Small intestine (tissue), 7 donors: ENCODE data around the gene AACS. TPM values are rescaled to one million over a fixed set of nuclear protein-coding genes. Genes with fewer than 3 reads are reported as not detected.

Source experiments
- DNase-seq, 2 donors: peaks; one replicate each; pipeline versions ENCODE4 v3.0.0 to v3.0.0-alpha.2; 2013
- FAIRE-seq: peaks from 2 replicates; lab custom pipeline; 2012; peaks lifted over from hg19 to GRCh38; lab: Jason Lieb, UNC
- H3K27ac ChIP-seq, 3 donors: one replicate each; pipeline ENCODE4 v1.5.1; 2013; ENCODE audit warnings: low read length in 2 of 3, mild to moderate bottlenecking in 2 of 3, control low read depth in 1 of 3, inconsistent platforms in 1 of 3, low read depth in 1 of 3, moderate library complexity in 1 of 3
- H3K27me3 ChIP-seq, 3 donors: one replicate each; pipeline ENCODE4 v1.6.1; 2013; ENCODE audit warnings: low read length in 3 of 3, inconsistent platforms in 1 of 3; ENCODE audit not compliant: control insufficient read depth in 3 of 3, insufficient read depth in 3 of 3
- H3K36me3 ChIP-seq, 3 donors: one replicate each; pipeline ENCODE4 v1.6.1; 2013; ENCODE audit warnings: low read length in 3 of 3, inconsistent platforms in 1 of 3, low read depth in 1 of 3, mild to moderate bottlenecking in 1 of 3, moderate library complexity in 1 of 3; ENCODE audit not compliant: control insufficient read depth in 3 of 3, insufficient read depth in 2 of 3
- H3K4me1 ChIP-seq, 3 donors: one replicate each; pipeline ENCODE4 v1.6.1; 2013; ENCODE audit warnings: low read length in 2 of 3, inconsistent platforms in 1 of 3, low read depth in 1 of 3, mild to moderate bottlenecking in 1 of 3, moderate library complexity in 1 of 3; ENCODE audit not compliant: control insufficient read depth in 3 of 3, insufficient read depth in 2 of 3
- H3K4me3 ChIP-seq, 3 donors: one replicate each; pipeline ENCODE4 v1.5.1; 2013; ENCODE audit warnings: low read length in 3 of 3, control low read depth in 1 of 3, inconsistent platforms in 1 of 3, low read depth in 1 of 3, mild to moderate bottlenecking in 1 of 3, moderate library complexity in 1 of 3
- H3K9me3 ChIP-seq, 2 donors: one replicate each; pipeline ENCODE4 v1.6.1; 2013; ENCODE audit warnings: low read depth in 1 of 2, low read length in 1 of 2; ENCODE audit not compliant: control insufficient read depth in 2 of 2, insufficient read depth in 1 of 2
- WGBS, 3 donors: extraction: QIAGEN DNeasy Blood & Tissue Kit; methylation state at CpG; one replicate each; pipeline ENCODE4 v1.1.7; 2013; 5-methylcytosine and 5-hydroxymethylcytosine counted together
- polyA plus RNA-seq, 4 donors: library from polyadenylated mRNA; stranded (reverse) in 3 of 4; unstranded in 1 of 4; fragments of 200-250 nt in 3 of 4; fragments of 120-200 nt in 1 of 4; gene quantifications; one replicate each; pipeline versions ENCODE4 v1.2.1 to v1.2.3, GENCODE V29; 2013
- donor health status: healthy with polysubstance abuse.
- donor health status: control.
- donor health status: control.
- donor health status: Bipolar disorder and iron deficiency.
- donor health status: healthy.

AACS gene
- polyA plus RNA-seq, 4 donors, result 15.8 to 35.9 (median 22.4) TPM

DNA sequence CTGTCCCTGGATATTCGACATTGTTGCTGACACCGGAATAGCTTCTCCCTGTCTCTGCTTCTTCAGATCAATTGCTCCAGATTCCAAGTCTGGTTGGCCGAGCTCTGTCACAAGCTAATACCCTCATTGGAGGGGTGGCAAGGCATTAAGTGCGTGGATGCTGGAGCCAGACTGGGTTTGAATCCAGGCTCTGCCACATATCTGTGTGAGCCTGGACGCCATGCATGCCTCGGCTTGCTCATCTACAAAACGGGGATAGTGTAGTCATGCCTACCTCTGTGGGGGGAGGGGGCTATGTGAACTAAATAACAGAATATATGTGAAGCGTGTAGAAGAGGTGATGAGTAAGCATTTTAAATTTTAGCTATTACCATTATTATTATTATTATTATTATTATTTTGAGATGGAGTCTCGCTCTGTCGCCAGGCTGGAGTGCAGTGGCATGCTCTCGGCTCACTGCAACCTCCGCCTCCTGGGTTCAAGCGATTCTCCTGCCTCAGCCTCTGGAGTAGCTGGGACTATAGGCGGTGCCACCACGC lies 97.3 kb downstream of the AACS start:
- Histone ChIP-seq H3K9me3 (peaks cover 0 to 15% of the 10 kb centered on the region in 2 donors), H3K27me3 (no peaks in the 10 kb centered on the region), H3K4me1 (peaks cover 0 to 7% (median 0%) of the 10 kb centered on the region in 3 donors), H3K36me3 (no peaks in the 10 kb centered on the region), H3K4me3 (no peak overlapping the region), H3K27ac (no peak overlapping the region)
- no peak for FAIRE-seq
- 89 to 90% (median 90%) methylated on average over 14 to 15 of the region's 15 CpGs for WGBS, 3 donors
- no peak for DNase-seq

DNA sequence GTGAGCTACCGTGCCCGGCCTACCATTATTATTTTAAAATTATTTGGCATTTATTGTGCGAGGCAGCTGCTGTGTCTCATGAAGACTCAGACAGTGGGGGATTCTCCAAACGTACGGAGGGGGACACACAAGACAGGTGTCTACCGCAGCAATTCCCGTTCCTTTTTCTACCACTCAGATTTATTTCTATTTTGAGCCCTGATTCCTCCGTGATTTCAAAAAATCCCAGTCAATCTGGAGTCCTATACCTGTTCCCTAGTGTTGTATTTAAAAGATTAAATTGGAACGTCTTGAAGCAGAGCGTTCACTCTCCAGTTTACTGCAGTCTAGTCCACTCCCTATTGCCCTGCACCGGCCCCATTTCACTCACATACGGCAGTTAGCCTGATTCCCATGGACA lies 97.9 kb downstream of the AACS start:
- Histone ChIP-seq H3K27ac (no peak overlapping the region), H3K4me3 (no peak overlapping the region), H3K36me3 (no peaks in the 10 kb centered on the region), H3K27me3 (no peaks in the 10 kb centered on the region), H3K4me1 (peaks cover 0 to 7% (median 0%) of the 10 kb centered on the region in 3 donors), H3K9me3 (peaks cover 0 to 15% of the 10 kb centered on the region in 2 donors)
- 85 to 88% (median 87%) methylated on average over 12 of the region's 12 CpGs for WGBS, 3 donors
- FAIRE-seq (no peak), DNase-seq (no peak)

DNA sequence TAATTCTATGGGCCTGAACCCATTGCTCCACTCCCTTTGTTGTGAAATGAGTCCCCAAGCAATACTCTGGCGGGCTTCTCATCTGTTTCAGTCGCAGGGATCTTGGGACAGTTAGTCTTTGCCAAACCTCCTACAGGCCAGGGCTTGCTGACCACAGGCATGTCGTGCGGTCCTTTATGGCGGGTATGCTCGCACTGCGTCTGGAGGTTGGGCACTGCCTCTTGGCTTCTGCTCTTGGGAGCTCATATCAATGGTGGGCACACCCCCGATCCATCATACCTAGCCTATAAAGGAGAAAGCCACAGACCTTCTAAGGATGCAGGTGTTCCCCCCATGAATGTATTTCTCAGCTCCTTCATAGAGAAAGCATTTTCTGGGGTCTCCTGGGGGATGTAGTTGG lies 99.3 kb downstream of the AACS start:
- no peak for DNase-seq
- WGBS, 3 donors, result 89 to 95% (median 93%) methylated on average over 8 of the region's 8 CpGs
- no peak for FAIRE-seq

DNA sequence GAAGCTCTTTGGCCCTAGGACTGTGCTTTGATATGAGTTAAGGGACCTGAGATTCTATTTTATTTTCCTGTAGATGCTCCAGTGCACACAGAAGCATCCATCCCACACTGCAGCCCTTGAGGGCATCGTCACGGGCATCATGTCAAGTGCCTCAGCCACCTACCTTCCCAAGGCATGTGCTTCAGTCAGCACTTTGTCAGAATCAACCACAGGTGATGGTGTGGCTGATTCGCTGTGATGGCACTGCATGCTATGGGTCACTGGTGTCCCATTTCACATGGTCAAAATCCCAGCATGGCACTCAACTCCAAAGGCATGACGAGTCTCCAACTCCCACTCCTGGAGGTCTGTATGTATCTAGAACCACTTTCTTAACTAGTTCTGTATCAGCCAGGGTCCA lies 100.8 kb downstream of the AACS start:
- Histone ChIP-seq H3K36me3 (no peaks in the 10 kb centered on the region), H3K4me3 (no peak overlapping the region), H3K27me3 (no peaks in the 10 kb centered on the region), H3K4me1 (peaks cover 0 to 3% (median 0%) of the 10 kb centered on the region in 3 donors), H3K27ac (no peak overlapping the region), H3K9me3 (peaks cover 0 to 8% of the 10 kb centered on the region in 2 donors)
- WGBS, 3 donors, result 91 to 93% (median 92%) methylated on average over 4 of the region's 4 CpGs
- FAIRE-seq (no peak), DNase-seq (no peak)

More for the DNA sequence above, 99.3 kb downstream of the AACS start:
- no peak overlapping the region for H3K27ac ChIP-seq
- H3K9me3 ChIP-seq, result peaks cover 0 to 15% of the 10 kb centered on the region in 2 donors
- no peaks in the 10 kb centered on the region for H3K27me3 ChIP-seq
- peaks cover 0 to 7% (median 0%) of the 10 kb centered on the region in 3 donors for H3K4me1 ChIP-seq
- no peaks in the 10 kb centered on the region for H3K36me3 ChIP-seq
- H3K4me3 ChIP-seq, result no peak overlapping the region

DNA sequence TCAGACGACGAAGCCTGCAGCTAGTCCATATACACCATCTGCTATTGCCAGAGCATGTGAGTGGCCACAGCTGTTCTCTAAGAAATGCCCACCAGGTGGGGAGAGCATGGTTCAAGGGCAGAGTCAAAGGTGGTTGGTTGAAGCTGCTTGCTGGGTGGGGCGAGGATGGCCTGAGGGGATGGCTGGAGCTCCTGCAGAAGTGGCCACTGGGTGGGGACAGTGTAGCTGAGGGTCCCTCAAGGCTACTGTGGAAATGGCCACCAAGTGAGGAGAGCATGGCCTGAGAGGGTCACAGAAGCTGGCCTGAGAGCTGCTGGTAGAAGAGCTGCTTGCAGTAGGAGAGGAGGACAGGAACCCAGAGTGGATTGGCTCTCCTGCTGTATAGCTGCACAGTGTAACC lies 102.4 kb downstream of the AACS start:
- H3K27me3 ChIP-seq, result peaks cover 0 to 4% (median 0%) of the 10 kb centered on the region in 3 donors
- DNase-seq (no peak), FAIRE-seq (no peak)
- no peak overlapping the region for H3K4me3 ChIP-seq
- no peaks in the 10 kb centered on the region for H3K4me1 ChIP-seq
- H3K9me3 ChIP-seq, result peaks cover 0 to 8% of the 10 kb centered on the region in 2 donors
- no peaks in the 10 kb centered on the region for H3K36me3 ChIP-seq
- 83 to 88% (median 85%) methylated on average over 3 of the region's 3 CpGs for WGBS, 3 donors
- H3K27ac ChIP-seq, result no peak overlapping the region

DNA sequence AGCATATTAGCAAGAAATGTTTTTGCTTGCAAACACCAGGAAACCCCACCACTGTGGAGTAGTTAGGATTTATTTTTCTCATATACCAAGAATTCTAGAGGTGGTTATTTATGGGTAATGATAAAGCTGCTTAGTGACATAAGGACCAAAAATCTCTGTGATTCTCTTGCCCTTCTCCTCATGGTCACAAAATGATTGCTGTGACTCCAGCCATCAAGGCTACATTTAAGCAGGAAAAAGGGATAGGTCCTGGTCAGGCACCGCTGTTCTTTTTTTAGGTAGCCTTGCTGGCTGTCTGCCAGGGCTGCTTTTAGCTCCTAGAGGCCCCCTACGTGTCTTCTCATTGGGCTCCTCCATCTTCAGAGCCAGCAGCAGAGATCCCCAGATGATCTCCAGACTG lies 104.2 kb downstream of the AACS start:
- FAIRE-seq, result no peak

DNA sequence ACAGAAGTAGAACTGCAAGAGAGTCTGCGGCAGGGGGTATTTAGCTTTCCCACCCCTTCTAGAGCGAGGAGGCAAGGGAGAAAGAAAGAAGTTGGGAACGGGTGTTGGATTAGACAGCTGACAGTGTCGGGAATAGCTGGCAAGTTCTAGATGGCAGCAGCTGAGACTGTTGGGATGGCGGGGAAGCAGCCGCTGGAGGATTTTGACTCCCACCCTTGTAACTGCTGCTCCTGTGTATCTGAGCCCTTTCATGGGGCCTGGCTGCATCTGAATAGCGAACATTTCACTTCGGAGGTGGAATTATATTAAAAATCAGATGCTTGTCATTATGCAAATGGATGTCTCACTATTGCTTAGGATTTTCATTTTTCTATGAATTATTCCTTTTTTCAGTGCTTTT lies 104.6 kb downstream of the AACS start:
- 84 to 91% (median 86%) methylated on average over 8 of the region's 8 CpGs for WGBS, 3 donors
- no peak for FAIRE-seq

More for the DNA sequence above, 104.2 kb downstream of the AACS start:
- no peak for DNase-seq
- no peak overlapping the region for H3K27ac ChIP-seq
- H3K36me3 ChIP-seq, result no peaks in the 10 kb centered on the region
- H3K27me3 ChIP-seq, result peaks cover 0 to 4% (median 0%) of the 10 kb centered on the region in 3 donors
- peaks cover 0 to 8% of the 10 kb centered on the region in 2 donors for H3K9me3 ChIP-seq
- H3K4me1 ChIP-seq, result no peaks in the 10 kb centered on the region
- WGBS, 3 donors, result 49 to 56% (median 50%) methylated on average over 2 of the region's 2 CpGs
- no peak overlapping the region for H3K4me3 ChIP-seq

DNA sequence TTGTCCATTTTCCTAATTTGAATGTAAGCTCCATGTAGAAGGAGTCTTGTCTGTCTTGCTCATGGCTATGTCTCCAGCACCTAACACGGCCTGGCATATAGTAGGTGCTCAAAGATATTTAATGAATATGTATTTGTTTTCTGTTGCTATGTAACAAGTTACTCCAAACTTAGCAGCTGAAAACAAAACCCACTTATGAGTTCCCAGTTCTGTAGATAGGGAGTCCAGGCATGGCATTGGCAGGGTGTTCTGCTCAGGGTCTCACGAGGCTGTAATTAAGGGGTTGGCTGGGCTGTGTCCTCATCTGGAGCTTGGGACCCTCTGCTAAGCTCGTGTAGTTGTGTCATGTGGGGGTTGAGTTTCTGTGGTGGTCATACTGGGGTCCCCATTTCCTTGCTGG lies 106.0 kb downstream of the AACS start:
- Histone ChIP-seq H3K9me3 (peaks cover 0 to 7% of the 10 kb centered on the region in 2 donors), H3K27me3 (peaks cover 0 to 8% (median 0%) of the 10 kb centered on the region in 3 donors), H3K36me3 (no peaks in the 10 kb centered on the region), H3K4me1 (no peaks in the 10 kb centered on the region), H3K4me3 (no peak overlapping the region), H3K27ac (no peak overlapping the region)
- DNase-seq (no peak), FAIRE-seq (no peak)
- WGBS, 3 donors, result 63 to 66% (median 64%) methylated on average over 3 of the region's 3 CpGs

More for the DNA sequence above, 104.6 kb downstream of the AACS start:
- Histone ChIP-seq H3K36me3 (no peaks in the 10 kb centered on the region), H3K27ac (no peak overlapping the region), H3K9me3 (peaks cover 0 to 8% of the 10 kb centered on the region in 2 donors), H3K27me3 (peaks cover 0 to 4% (median 0%) of the 10 kb centered on the region in 3 donors), H3K4me1 (no peaks in the 10 kb centered on the region), H3K4me3 (no peak overlapping the region)
- DNase-seq, result no peak
